Kidney tubule cell (primary cell): Measurements from ENCODE around the gene NUDT3.

Experiments used
- DNase-seq: peaks from one replicate; pipeline ENCODE4 v3.0.0-alpha.2; 2018; ENCODE audit warnings: low spot score

NUDT3 gene

GRCh38 chr6:34321821-34322220 is 70.6 kb downstream of the NUDT3 start:
- DNase-seq = no peak

- DNase-seq = peak; percentile 69
Observed at GRCh38 chr6:34319471-34319885, 73.0 kb downstream of the NUDT3 start.

GRCh38 chr6:34318499-34319470 is 73.7 kb downstream of the NUDT3 start:
- DNase-seq = no peak

- DNase-seq = no peak
Observed at GRCh38 chr6:34317882-34318498, 74.5 kb downstream of the NUDT3 start.

GRCh38 chr6:34317172-34317477 is 75.3 kb downstream of the NUDT3 start:
- DNase-seq = peak; percentile 12

GRCh38 chr6:34316431-34317171 is 75.9 kb downstream of the NUDT3 start:
- no peak for DNase-seq

GRCh38 chr6:34315780-34316179 is 76.7 kb downstream of the NUDT3 start:
- DNase-seq = no peak

GRCh38 chr6:34315256-34315655 is 77.2 kb downstream of the NUDT3 start:
- DNase-seq = no peak

- DNase-seq = no peak
Observed at GRCh38 chr6:34312259-34312658, 80.2 kb downstream of the NUDT3 start.

GRCh38 chr6:34310817-34311216 is 81.7 kb downstream of the NUDT3 start:
- no peak for DNase-seq

GRCh38 chr6:34308483-34308882 is 84.0 kb downstream of the NUDT3 start:
- DNase-seq = no peak

- DNase-seq = no peak
Observed at GRCh38 chr6:34305982-34306708, 86.3 kb downstream of the NUDT3 start.

- no peak for DNase-seq
Observed at GRCh38 chr6:34305497-34305896, 87.0 kb downstream of the NUDT3 start.

- DNase-seq = no peak
Observed at GRCh38 chr6:34304164-34304563, 88.3 kb downstream of the NUDT3 start.

GRCh38 chr6:34302929-34303328 is 89.5 kb downstream of the NUDT3 start:
- no peak for DNase-seq

- peak; percentile 4 for DNase-seq
Observed at GRCh38 chr6:34301408-34301807, 91.1 kb downstream of the NUDT3 start.

GRCh38 chr6:34300332-34300751 is 92.1 kb downstream of the NUDT3 start:
- no peak for DNase-seq

- no peak for DNase-seq
Observed at GRCh38 chr6:34298941-34299340, 93.5 kb downstream of the NUDT3 start.

GRCh38 chr6:34295721-34296120 is 96.7 kb downstream of the NUDT3 start:
- peak; percentile 90 for DNase-seq

GRCh38 chr6:34292954-34293353 is 99.5 kb downstream of the NUDT3 start:
- no peak for DNase-seq

GRCh38 chr6:34289137-34289536 is 103.3 kb downstream of the NUDT3 start:
- no peak for DNase-seq

GRCh38 chr6:34288581-34288980 is 103.9 kb downstream of the NUDT3 start:
- DNase-seq = no peak
